Measurements from ENCODE around the gene MYPN.

MYPN gene

GRCh38 chr10:68235581-68235980 lies 126.3 kb downstream of the MYPN start:
- no peaks in the 10 kb centered on the region for H3K36me3 ChIP-seq (ENCODE audit: control insufficient read depth in 1 of 2, insufficient read depth in 2 of 2, low read depth in 1 of 2, low read length in 2 of 2)
- no peak for DNase-seq
- H4K91ac ChIP-seq (ENCODE audit: low read length): no peak overlapping the region
- H2AK5ac ChIP-seq (ENCODE audit: low read length, severe bottlenecking): no peak overlapping the region
- H3K14ac ChIP-seq (ENCODE audit: low read length in 2 of 2): no peak overlapping the region
- no peak overlapping the region for H2BK120ac ChIP-seq (ENCODE audit: low read depth, low read length)
- H3K4me2 ChIP-seq (ENCODE audit: low read length, poor library complexity, severe bottlenecking): no peak overlapping the region
- no peak overlapping the region for H3K27ac ChIP-seq (ENCODE audit: low read length, poor library complexity, severe bottlenecking)
- H2BK15ac ChIP-seq (ENCODE audit: low read depth, poor library complexity, severe bottlenecking): no peak overlapping the region
- H3K4ac ChIP-seq (ENCODE audit: low read depth in 1 of 2, low read length in 2 of 2): no peak overlapping the region
- H3K27me3 ChIP-seq (ENCODE audit: control insufficient read depth in 1 of 2, insufficient read depth in 1 of 2, low read length in 2 of 2): peaks cover 6 to 28% of the 10 kb centered on the region in 2 experiments
- H2BK12ac ChIP-seq (ENCODE audit: low read length in 2 of 2): no peak overlapping the region
- H4K8ac ChIP-seq (ENCODE audit: low read length): no peak overlapping the region
- no peaks in the 10 kb centered on the region for H3K79me1 ChIP-seq (replicated peaks; ENCODE audit: low read length, poor library complexity, severe bottlenecking)
- H3K4me3 ChIP-seq (ENCODE audit: insufficient read depth in 1 of 2, low read depth in 1 of 2, low read length in 2 of 2): no peak overlapping the region
- no peak overlapping the region for H2AFZ ChIP-seq (ENCODE audit: low read depth, low read length)
- H3K18ac ChIP-seq (ENCODE audit: low read depth in 1 of 2, low read length in 2 of 2): no peak overlapping the region
- H3K23ac ChIP-seq (ENCODE audit: low read length in 2 of 2): no peak overlapping the region
- no peak overlapping the region for H2BK5ac ChIP-seq (ENCODE audit: low read depth, low read length, poor library complexity, severe bottlenecking)
- no peaks in the 10 kb centered on the region for H3K9me3 ChIP-seq (ENCODE audit: control insufficient read depth, low read length)
- no peak overlapping the region for H3K9ac ChIP-seq (ENCODE audit: low read length)
- H3K4me1 ChIP-seq (ENCODE audit: control insufficient read depth, insufficient read depth, low read depth, low read length): peaks cover 3% of the 10 kb centered on the region

GRCh38 chr10:68237173-68237572 lies 127.9 kb downstream of the MYPN start:
- Histone ChIP-seq H3K9me3 (ENCODE audit: control insufficient read depth, low read length) (no peaks in the 10 kb centered on the region), H3K27ac (ENCODE audit: low read length, poor library complexity, severe bottlenecking) (no peak overlapping the region), H3K14ac (ENCODE audit: low read length in 2 of 2) (no peak overlapping the region), H3K79me1 (replicated peaks; ENCODE audit: low read length, poor library complexity, severe bottlenecking) (no peaks in the 10 kb centered on the region), H3K4me3 (ENCODE audit: insufficient read depth in 1 of 2, low read depth in 1 of 2, low read length in 2 of 2) (no peak overlapping the region), H2BK120ac (ENCODE audit: low read depth, low read length) (no peak overlapping the region), H3K4me1 (ENCODE audit: control insufficient read depth, insufficient read depth, low read depth, low read length) (no peaks in the 10 kb centered on the region), H2BK12ac (ENCODE audit: low read length in 2 of 2) (no peak overlapping the region), H4K8ac (ENCODE audit: low read length) (no peak overlapping the region), H4K91ac (ENCODE audit: low read length) (no peak overlapping the region), H2AFZ (ENCODE audit: low read depth, low read length) (no peak overlapping the region), H2AK5ac (ENCODE audit: low read length, severe bottlenecking) (no peak overlapping the region), H2BK5ac (ENCODE audit: low read depth, low read length, poor library complexity, severe bottlenecking) (no peak overlapping the region), H3K18ac (ENCODE audit: low read depth in 1 of 2, low read length in 2 of 2) (no peak overlapping the region), H3K4ac (ENCODE audit: low read depth in 1 of 2, low read length in 2 of 2) (no peak overlapping the region), H3K27me3 (ENCODE audit: control insufficient read depth in 1 of 2, insufficient read depth in 1 of 2, low read length in 2 of 2) (peaks cover 6 to 28% of the 10 kb centered on the region in 2 experiments), H3K4me2 (ENCODE audit: low read length, poor library complexity, severe bottlenecking) (no peak overlapping the region), H3K36me3 (ENCODE audit: control insufficient read depth in 1 of 2, insufficient read depth in 2 of 2, low read depth in 1 of 2, low read length in 2 of 2) (no peaks in the 10 kb centered on the region), H3K9ac (ENCODE audit: low read length) (no peak overlapping the region), H2BK15ac (ENCODE audit: low read depth, poor library complexity, severe bottlenecking) (no peak overlapping the region), H3K23ac (ENCODE audit: low read length in 2 of 2) (no peak overlapping the region)
- no peak for DNase-seq
- no CpG with 5 or more reads among the region's 3 CpGs for WGBS

DNA sequence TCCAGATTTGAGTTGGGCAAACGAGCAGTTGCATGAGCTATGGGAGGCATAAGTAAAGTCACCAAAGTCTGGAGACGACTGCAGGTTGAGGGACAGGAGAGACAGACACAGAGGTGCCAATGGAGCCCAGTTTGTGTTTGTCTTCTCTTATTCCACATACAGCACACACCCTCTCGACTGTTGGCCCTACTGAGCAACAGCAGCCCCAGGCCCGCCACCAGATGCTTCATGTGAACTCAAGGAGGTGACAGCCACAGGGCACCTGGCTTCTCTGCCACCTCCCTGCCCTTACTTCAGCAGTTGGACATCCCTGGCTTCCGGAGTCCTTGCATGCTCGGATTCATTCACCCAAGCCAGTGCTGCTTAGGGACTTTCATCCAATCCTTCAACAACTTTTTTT lies 129.1 kb downstream of the MYPN start:
- Histone ChIP-seq H4K91ac (ENCODE audit: low read length) (no peak overlapping the region), H3K36me3 (ENCODE audit: control insufficient read depth in 1 of 2, insufficient read depth in 2 of 2, low read depth in 1 of 2, low read length in 2 of 2) (no peaks in the 10 kb centered on the region), H3K14ac (ENCODE audit: low read length in 2 of 2) (no peak overlapping the region), H2BK12ac (ENCODE audit: low read length in 2 of 2) (no peak overlapping the region), H2BK15ac (ENCODE audit: low read depth, poor library complexity, severe bottlenecking) (no peak overlapping the region), H3K4me2 (ENCODE audit: low read length, poor library complexity, severe bottlenecking) (no peak overlapping the region), H2BK120ac (ENCODE audit: low read depth, low read length) (no peak overlapping the region), H4K8ac (ENCODE audit: low read length) (no peak overlapping the region), H3K18ac (ENCODE audit: low read depth in 1 of 2, low read length in 2 of 2) (no peak overlapping the region), H3K4me1 (ENCODE audit: control insufficient read depth, insufficient read depth, low read depth, low read length) (no peaks in the 10 kb centered on the region), H3K27me3 (ENCODE audit: control insufficient read depth in 1 of 2, insufficient read depth in 1 of 2, low read length in 2 of 2) (peaks cover 1 to 20% of the 10 kb centered on the region in 2 experiments), H3K23ac (ENCODE audit: low read length in 2 of 2) (no peak overlapping the region), H3K9me3 (ENCODE audit: control insufficient read depth, low read length) (no peaks in the 10 kb centered on the region), H3K9ac (ENCODE audit: low read length) (no peak overlapping the region), H2BK5ac (ENCODE audit: low read depth, low read length, poor library complexity, severe bottlenecking) (no peak overlapping the region), H2AK5ac (ENCODE audit: low read length, severe bottlenecking) (no peak overlapping the region), H3K4me3 (ENCODE audit: insufficient read depth in 1 of 2, low read depth in 1 of 2, low read length in 2 of 2) (no peak overlapping the region), H2AFZ (ENCODE audit: low read depth, low read length) (no peak overlapping the region), H3K4ac (ENCODE audit: low read depth in 1 of 2, low read length in 2 of 2) (no peak overlapping the region), H3K79me1 (replicated peaks; ENCODE audit: low read length, poor library complexity, severe bottlenecking) (no peaks in the 10 kb centered on the region), H3K27ac (ENCODE audit: low read length, poor library complexity, severe bottlenecking) (no peak overlapping the region)
- 84% methylated on average over 6 of the region's 6 CpGs for WGBS
- DNase-seq: no peak

GRCh38 chr10:68239069-68239468 lies 129.8 kb downstream of the MYPN start:
- H3K27ac ChIP-seq (ENCODE audit: low read length, poor library complexity, severe bottlenecking): no peak overlapping the region
- H3K27me3 ChIP-seq (ENCODE audit: control insufficient read depth in 1 of 2, insufficient read depth in 1 of 2, low read length in 2 of 2): peaks cover 0 to 18% of the 10 kb centered on the region in 2 experiments
- no peak overlapping the region for H2BK12ac ChIP-seq (ENCODE audit: low read length in 2 of 2)
- H2BK15ac ChIP-seq (ENCODE audit: low read depth, poor library complexity, severe bottlenecking): no peak overlapping the region
- H3K23ac ChIP-seq (ENCODE audit: low read length in 2 of 2): no peak overlapping the region
- no peak overlapping the region for H3K4me2 ChIP-seq (ENCODE audit: low read length, poor library complexity, severe bottlenecking)
- H3K4ac ChIP-seq (ENCODE audit: low read depth in 1 of 2, low read length in 2 of 2): no peak overlapping the region
- H4K8ac ChIP-seq (ENCODE audit: low read length): no peak overlapping the region
- H3K9me3 ChIP-seq (ENCODE audit: control insufficient read depth, low read length): no peaks in the 10 kb centered on the region
- no peak overlapping the region for H2BK120ac ChIP-seq (ENCODE audit: low read depth, low read length)
- no peak overlapping the region for H2BK5ac ChIP-seq (ENCODE audit: low read depth, low read length, poor library complexity, severe bottlenecking)
- H3K4me3 ChIP-seq (ENCODE audit: insufficient read depth in 1 of 2, low read depth in 1 of 2, low read length in 2 of 2): no peak overlapping the region
- H3K4me1 ChIP-seq (ENCODE audit: control insufficient read depth, insufficient read depth, low read depth, low read length): no peaks in the 10 kb centered on the region
- H3K36me3 ChIP-seq (ENCODE audit: control insufficient read depth in 1 of 2, insufficient read depth in 2 of 2, low read depth in 1 of 2, low read length in 2 of 2): no peaks in the 10 kb centered on the region
- no peaks in the 10 kb centered on the region for H3K79me1 ChIP-seq (replicated peaks; ENCODE audit: low read length, poor library complexity, severe bottlenecking)
- WGBS: 97% methylated on average over 3 of the region's 5 CpGs
- no peak overlapping the region for H3K18ac ChIP-seq (ENCODE audit: low read depth in 1 of 2, low read length in 2 of 2)
- no peak overlapping the region for H4K91ac ChIP-seq (ENCODE audit: low read length)
- H2AK5ac ChIP-seq (ENCODE audit: low read length, severe bottlenecking): no peak overlapping the region
- H3K14ac ChIP-seq (ENCODE audit: low read length in 2 of 2): no peak overlapping the region
- no peak for DNase-seq
- H2AFZ ChIP-seq (ENCODE audit: low read depth, low read length): no peak overlapping the region
- H3K9ac ChIP-seq (ENCODE audit: low read length): no peak overlapping the region
